GM18508 (cell line): Measurements from ENCODE around the gene HRAS.

ENCODE experiments used
- ATAC-seq: cut with Tn5 transposase; IDR thresholded peaks from one replicate; pipeline ENCODE4 v1.9.1; 2021; ENCODE audit warnings: moderate number of reproducible peaks; ENCODE audit not compliant: insufficient read depth, unreplicated experiment

Gene HRAS

DNA sequence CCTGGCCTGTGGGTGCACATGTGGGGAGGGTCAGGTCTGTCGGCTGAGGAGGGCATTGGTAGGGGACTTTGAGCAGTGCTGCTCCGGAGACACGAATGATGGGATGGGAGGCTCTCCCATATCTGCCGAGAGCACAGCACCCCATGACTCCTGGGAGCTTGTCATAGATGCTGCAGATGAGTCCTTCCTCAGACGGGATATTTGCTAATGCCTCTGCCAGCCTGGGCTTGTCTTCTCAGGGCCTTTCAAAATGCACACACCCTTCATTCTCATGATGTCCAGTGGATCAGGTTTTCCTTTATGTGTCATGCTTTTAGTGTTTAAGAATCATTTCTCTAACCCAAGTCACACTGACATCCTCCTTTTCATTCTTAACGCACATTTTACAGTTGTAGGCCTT is 20.2 kb downstream of the HRAS start:
- ATAC-seq = no peak

DNA sequence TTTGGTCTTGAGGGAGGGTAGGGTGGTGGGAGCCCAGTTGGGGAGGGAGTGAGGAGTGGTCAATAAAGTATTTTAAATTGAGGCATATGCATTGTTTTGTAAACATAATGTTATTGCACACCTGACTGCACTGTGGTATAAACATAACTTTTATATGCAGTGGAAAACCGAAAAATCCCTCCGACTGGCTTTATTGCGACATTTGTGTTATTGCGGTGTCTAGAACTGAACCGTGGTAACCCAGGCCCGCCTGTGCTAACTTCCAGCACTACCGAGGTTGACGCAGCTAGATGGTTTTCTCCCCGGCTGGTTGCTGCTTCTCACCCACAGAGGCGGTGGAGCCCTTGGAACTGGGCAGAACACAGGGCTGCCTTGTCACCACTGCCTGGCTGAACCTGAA is 20.8 kb downstream of the HRAS start:
- ATAC-seq = no peak

- no peak for ATAC-seq
Measured at GRCh38 chr11:512761-513595, 22.4 kb downstream of the HRAS start.

DNA sequence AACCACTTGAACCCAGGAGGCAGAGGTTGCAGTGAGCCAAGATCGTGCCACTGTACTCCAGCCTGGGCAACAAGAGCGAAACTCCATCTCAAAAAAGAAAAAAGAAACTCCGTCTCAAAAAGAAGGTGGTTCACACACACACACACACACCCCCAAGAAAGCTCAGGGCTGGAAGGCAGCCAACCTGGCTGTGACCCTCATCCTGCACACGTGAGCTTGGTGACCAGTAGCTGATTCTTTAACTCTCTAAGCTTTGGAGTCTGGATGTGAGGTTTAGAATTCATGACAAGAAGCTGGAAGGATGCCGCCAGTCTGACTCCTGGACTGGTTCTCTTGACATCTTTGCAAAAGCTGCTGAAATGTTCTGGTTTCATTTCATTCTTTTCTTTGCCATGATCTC is 26.4 kb downstream of the HRAS start:
- ATAC-seq = no peak

DNA sequence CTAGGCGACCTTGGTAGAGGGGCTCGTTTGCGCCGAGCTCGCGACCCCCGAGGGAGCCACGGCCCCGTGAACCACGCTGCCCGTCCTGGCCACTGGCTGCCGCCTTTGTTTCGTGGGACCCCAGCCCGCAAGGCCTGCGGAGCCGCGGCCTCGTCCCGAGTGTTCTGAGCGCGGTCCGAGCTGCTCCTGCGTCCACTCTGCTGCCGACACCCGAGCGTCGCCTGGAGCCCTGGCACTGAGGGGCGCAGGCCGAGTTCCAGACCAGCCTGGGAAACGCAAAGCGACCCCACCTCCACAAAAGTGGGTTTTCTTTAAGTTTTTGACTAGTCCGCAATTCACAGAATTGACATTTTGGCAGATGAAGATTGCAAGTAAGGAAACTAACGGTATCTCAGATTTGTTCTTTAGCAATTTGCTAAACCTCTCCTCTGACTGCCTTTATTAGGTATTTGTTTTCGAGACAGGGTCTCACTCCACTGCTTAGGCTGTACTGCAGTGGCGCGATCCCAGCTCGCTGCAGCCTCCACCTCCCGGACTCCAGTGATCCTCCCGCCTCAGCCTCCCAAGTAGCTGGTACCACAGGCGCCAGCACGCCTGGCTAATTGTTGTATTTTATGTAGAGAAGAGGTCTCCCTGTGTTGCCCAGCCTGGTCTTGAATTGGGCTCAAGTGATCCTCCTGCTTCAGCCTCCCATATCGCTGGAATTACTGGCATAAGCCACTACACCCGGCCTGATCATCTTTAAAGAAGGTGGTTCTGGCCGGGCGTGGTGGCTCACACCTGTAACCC is 27.5 kb downstream of the HRAS start:
- ATAC-seq = no peak

GRCh38 chr11:506995-507726 is 28.2 kb downstream of the HRAS start, which contains the start of gene RNH1:
RNH1 (minus strand) TSS chr11:507242; CDS start chr11:502162, 5,080 bp downstream.
- no peak for ATAC-seq

DNA sequence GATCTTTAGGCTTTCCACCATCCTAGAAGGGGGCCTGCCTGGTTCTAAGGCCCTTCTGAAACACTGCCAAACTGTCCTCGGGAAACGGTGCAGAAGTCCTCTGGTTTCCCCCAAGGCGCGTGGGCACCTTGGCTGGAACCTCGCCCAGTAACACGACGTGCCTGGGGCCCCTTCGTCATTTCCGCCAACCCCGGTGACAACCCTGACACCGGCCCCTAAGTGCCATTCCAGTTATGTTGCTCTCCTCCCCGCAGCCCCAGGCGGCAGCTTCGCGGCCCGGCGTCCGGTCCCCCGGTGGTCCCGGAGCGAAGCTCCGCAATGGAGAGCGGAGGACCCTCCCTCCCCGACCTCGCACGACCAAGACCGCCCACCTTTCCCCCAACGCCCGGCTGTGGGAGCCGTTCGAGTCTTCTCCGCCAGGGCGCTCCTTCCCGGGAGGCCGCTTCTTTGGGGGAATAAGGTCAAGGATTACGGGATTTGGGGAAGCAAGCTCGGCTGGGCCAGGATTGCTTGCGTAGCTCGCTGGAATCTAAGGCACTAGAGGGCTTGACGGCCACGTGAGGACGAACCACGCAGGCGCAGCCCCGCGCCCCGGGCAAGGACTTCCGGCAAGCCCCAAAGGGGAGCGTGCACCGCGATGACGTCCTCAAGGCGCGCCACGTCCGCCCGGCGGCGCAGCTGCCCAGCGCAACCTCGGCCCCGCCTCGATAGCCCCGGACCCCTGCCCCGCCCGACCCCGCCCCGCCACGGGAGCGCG is 29.0 kb downstream of the HRAS start:
- ATAC-seq = no peak

- ATAC-seq = no peak
Measured at GRCh38 chr11:504994-505344, 30.4 kb downstream of the HRAS start.

DNA sequence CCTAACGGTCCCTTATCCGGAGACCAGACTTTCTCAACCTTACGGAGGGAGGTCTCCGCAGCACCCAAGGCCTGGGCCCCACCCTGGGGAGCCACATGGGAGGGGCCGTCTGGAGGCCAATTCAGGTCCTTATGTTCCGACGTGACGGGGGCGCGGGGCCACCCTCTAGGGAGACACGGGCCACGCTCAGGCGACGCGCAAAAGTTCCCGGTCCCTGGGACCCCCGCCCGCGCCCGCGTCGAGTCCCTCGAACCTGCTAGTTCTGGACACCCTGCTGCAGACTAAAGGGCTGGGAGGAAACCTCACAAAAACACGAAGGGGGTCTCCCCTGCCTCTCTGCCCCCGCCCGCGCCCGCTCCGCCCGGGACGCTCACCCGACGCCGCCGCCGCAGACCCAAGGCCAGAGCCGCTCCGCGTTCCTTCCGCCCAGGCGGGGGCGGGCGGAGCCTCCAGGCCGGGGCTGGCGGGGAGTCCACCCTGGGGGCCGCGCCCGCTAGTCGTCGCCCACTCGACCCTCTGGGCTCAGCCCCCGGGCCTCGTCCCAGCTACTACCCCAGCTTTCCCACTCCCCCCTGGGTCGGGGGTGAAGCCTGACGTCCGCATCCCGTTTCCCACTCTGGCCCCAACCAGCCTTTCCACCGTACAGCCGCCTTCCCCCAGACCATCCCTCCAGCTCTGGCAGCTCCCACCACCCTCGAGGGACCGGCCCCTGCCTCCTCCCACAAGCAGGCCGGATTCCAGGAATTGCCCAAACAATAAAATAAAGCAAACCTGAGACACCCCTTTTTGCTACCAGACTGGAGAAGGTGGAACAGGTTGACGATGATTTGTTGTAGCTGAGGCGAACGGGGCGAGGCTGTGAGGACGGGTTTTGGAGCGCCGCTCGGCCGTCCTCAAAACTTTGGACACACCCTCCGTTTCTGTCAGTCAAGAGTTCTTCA is 31.1 kb downstream of the HRAS start:
- no peak for ATAC-seq

DNA sequence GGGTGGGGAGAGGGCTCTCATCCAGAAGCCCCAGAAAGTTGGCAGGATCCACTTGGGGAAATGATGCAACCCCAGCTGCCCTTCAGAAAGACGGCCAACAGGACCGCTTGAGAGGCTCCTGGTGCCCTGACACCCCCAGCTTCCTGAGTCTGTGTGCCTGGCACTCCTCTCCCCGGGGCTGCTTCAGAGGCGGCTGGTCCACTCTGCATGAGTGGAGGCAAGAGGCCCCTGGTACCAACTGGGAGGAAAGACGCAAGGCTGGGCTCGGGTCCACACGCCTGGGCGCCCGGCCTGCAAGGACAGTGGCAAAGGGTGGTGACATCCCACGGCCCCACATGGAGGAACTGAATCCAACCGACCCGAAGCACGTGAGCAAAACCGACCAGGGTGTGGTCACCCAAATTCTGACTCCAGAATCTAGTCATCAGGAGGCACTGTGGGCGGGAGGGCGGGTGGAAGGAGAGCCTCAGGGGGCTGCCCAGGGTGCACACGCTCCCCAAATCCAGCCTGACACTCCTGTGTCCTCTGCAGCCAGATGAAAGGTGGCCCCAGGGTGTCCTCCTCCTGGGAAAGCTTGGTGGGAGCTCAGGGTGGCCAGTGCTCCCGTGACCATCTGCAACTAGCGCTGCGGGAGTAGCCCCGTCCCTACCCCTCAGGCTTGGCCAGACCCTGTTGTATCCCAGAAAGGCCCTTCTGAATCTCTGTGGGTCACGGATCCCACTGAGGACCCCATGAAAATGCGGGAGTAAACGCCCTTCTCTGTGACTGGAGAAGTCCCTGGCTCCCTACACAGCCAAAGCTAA is 32.0 kb downstream of the HRAS start:
- no peak for ATAC-seq

GRCh38 chr11:502288-503178 is 32.8 kb downstream of the HRAS start:
- no peak for ATAC-seq

GRCh38 chr11:501683-502287 is 33.6 kb downstream of the HRAS start:
- no peak for ATAC-seq

DNA sequence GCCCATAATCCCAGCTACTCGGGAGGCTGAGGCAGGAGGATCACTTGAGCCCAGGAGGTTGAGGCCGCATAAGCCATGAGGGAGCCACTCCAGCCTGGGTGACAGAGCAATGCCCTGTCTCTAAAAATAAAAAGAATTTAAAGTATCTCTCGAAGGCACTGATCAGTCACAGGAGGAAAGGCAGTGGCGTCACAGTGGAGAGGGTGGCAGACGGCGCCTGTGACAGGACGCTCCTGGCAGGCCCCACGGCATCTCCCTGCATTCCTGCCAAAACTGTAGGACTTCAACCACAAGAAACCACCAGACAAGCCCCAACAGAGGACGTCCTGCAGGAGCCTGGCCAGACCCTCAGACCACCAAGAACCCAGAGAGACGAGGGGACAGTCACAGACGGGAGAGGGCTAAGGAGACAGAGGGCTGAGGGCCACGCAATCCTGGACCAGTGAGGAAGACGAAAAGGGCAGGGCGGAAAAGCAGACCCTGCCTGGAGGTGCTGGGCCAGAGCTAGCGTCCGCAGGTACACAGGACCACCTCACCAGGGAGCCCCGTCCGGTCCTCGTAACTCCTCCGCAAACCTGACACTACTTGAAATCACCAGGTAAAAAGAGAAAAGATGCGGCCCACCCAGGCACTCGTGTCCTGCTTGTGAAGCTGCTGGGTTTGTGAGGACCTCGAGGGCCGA is 34.2 kb downstream of the HRAS start:
- no peak for ATAC-seq

GRCh38 chr11:499201-500076 is 35.9 kb downstream of the HRAS start:
- no peak for ATAC-seq
